Measurements from ENCODE around the gene DMAP1. TPM values are rescaled to one million over a fixed set of nuclear protein-coding genes. Genes with fewer than 3 reads are reported as not detected.
A peak's percentile ranks its signal among the peaks of the same experiment; 100 is the strongest.

The DMAP1 gene
- total and polyA plus RNA-seq, 2 of the 8 experiments (the other 6 are each of a cell fraction or from before 2014, with no cell fraction given) = 36.4 to 42.4 TPM

GRCh38 chr1:44267438-44267837 lies 54.2 kb downstream of the DMAP1 start:
- Histone ChIP-seq H3K4me1 (replicated peaks in 1 of 4; ENCODE audit: control insufficient read depth in 3 of 4, insufficient read depth in 4 of 4, low read length in 3 of 4) (peaks cover 0 to 6% (median under 1%) of the 10 kb centered on the region in 4 experiments; a peak in 2 of 7 replicates), H4K5ac (ENCODE audit: insufficient read length, low read depth, low read length) (no peak overlapping the region), H3K79me2 (ENCODE audit: control insufficient read depth in 1 of 2, insufficient read depth in 2 of 2, low read length in 2 of 2) (no peaks in the 10 kb centered on the region), H3K4me2 (ENCODE audit: insufficient read depth in 1 of 2, low read depth in 2 of 2, low read length in 2 of 2) (no peak overlapping the region), H3K23me2 (ENCODE audit: low read depth, low read length) (no peaks in the 10 kb centered on the region), H4K20me1 (replicated peaks in 1 of 2; ENCODE audit: control insufficient read depth in 1 of 2, insufficient read depth in 2 of 2, low read length in 2 of 2) (no peaks in the 10 kb centered on the region), H3K23ac (ENCODE audit: insufficient read length) (no peak overlapping the region), H3K56ac (replicated peaks; ENCODE audit: insufficient read length, low read depth, low read length) (no peak overlapping the region), H3K14ac (ENCODE audit: insufficient read length) (no peak overlapping the region), H4K8ac (ENCODE audit: extremely low read depth, insufficient read depth, low read length) (peak overlapping the region; percentile 36; the same call in 1 of the 2 replicates), H3K27me3 (replicated peaks in 1 of 4; ENCODE audit: control insufficient read depth in 3 of 4, extremely low read depth in 1 of 4, insufficient read depth in 3 of 4, low read length in 3 of 4) (no peaks in the 10 kb centered on the region), H4K91ac (replicated peaks; ENCODE audit: insufficient read length, low read length) (no peak overlapping the region), H2BK5ac (ENCODE audit: low read depth, low read length) (no peak overlapping the region), H2BK12ac (ENCODE audit: low read depth, low read length) (no peak overlapping the region), H2AK5ac (ENCODE audit: low read depth, low read length) (no peak overlapping the region), H3K9ac (replicated peaks in 1 of 4; ENCODE audit: extremely low read depth in 1 of 4, low read depth in 3 of 4, low read length in 3 of 4) (no peak overlapping the region), H3K79me1 (ENCODE audit: low read depth, low read length) (peaks cover 5% of the 10 kb centered on the region), H3K4me3 (ENCODE audit: extremely low read depth in 1 of 4, insufficient read depth in 2 of 4, low read depth in 3 of 4, low read length in 4 of 4) (no peak overlapping the region), H3K18ac (ENCODE audit: extremely low read depth, low read length) (no peak overlapping the region), H3K9me3 (ENCODE audit: insufficient read depth in 2 of 2, low read depth in 1 of 2, low read length in 1 of 2) (no peaks in the 10 kb centered on the region), H2BK15ac (ENCODE audit: low read length) (no peak overlapping the region), H2BK20ac (ENCODE audit: low read length) (no peak overlapping the region), H2BK120ac (replicated peaks; ENCODE audit: low read depth, low read length) (no peak overlapping the region), H2AFZ (ENCODE audit: low read length) (no peak overlapping the region), H3K27ac (ENCODE audit: low read depth, low read length) (no peak overlapping the region), H3K36me3 (ENCODE audit: control insufficient read depth in 2 of 4, insufficient read depth in 4 of 4, low read length in 3 of 4) (no peaks in the 10 kb centered on the region), H3K4ac (replicated peaks; ENCODE audit: insufficient read length, low read depth, low read length) (no peak overlapping the region)
- DNase-seq (ENCODE audit: low read depth in 1 of 2, low spot score in 2 of 2) (no peak), FAIRE-seq (no peak)
- ChIA-PET POLR2A (ENCODE audit: partially characterized antibody) (interaction anchor here (1.1 to 1.6 kb wide), 2 partner anchors 13 to 16 kb away, joined by 3 to 4 read pairs; no protein-coding TSS in a partner anchor), CTCF (ENCODE audit: partially characterized antibody) (interaction anchor here (0.9 to 7.9 kb wide), 15 partner anchors 9 to 385 kb away, joined by 3 to 33 read pairs (median 4); no protein-coding TSS in a partner anchor)
- 88% methylated on average over 5 of the region's 5 CpGs; no CpG with 5 or more reads in 1 of the 2 experiments for WGBS, 2 experiments (ENCODE audit: extremely low coverage in 1 of 2, insufficient coverage in 1 of 2, insufficient read length in 1 of 2, insufficient replicate concordance in 2 of 2, low coverage in 1 of 2, low lambda C conversion rate in 2 of 2, missing lambda C conversion rate in 1 of 2)
- no peak for TF ChIP-seq SRF (IDR thresholded peaks at IDR 0.05; ENCODE audit: low read depth, low read length)
- TF ChIP-seq CREB1 (IDR thresholded peaks at IDR 0.05) = no peak
- TF ChIP-seq TAF1 (IDR thresholded peaks at IDR 0.05; ENCODE audit: low read depth, low read length) = no peak
- TF ChIP-seq ATF3 (IDR thresholded peaks at IDR 0.05; ENCODE audit: insufficient read depth, low read depth, low read length) = no peak
- TF ChIP-seq EZH2 (IDR thresholded peaks at IDR 0.05; ENCODE audit: low read depth, low read length, severe bottlenecking) = no peak
- TF ChIP-seq FOSL1 (IDR thresholded peaks at IDR 0.05; ENCODE audit: insufficient read depth, low read depth, low read length) = no peak
- no peak for TF ChIP-seq CEBPB (IDR thresholded peaks at IDR 0.05; ENCODE audit: low read depth, low read length)
- no peak for TF ChIP-seq HDAC6 (IDR thresholded peaks at IDR 0.05; ENCODE audit: low read depth, low read length)
- TF ChIP-seq EP300 (IDR thresholded peaks at IDR 0.05; ENCODE audit: borderline replicate concordance in 1 of 2, low read depth in 2 of 2, low read length in 2 of 2) = no peak
- TF ChIP-seq GABPA (IDR thresholded peaks at IDR 0.05; ENCODE audit: borderline replicate concordance, insufficient read depth, low read length) = no peak
- no peak for TF ChIP-seq TBP (IDR thresholded peaks at IDR 0.05; ENCODE audit: low read depth, low read length)
- no peak for TF ChIP-seq USF2 (IDR thresholded peaks at IDR 0.05; ENCODE audit: low read length)

Measured in H1 (cell line).